Measurements from ENCODE around the gene TIMD4. TPM values are rescaled to one million over a fixed set of nuclear protein-coding genes. Genes with fewer than 3 reads are reported as not detected.

The TIMD4 gene
- total and polyA plus RNA-seq, 2 donors (not counting 1 experiment from before 2014, with no cell fraction given): 0.07 TPM; not detected in 1

GRCh38 chr5:157004893-157005551 is 42.0 kb upstream of the TIMD4 start:
- DNase-seq (no peak), ATAC-seq (ENCODE audit: low read depth) (no peak)
- Mint-ChIP-seq H3K27me3 (peaks cover 16% of the 10 kb centered on the region), H3K4me1 (no peaks in the 10 kb centered on the region), H3K9me3 (ENCODE audit: insufficient read depth) (peaks cover 3% of the 10 kb centered on the region), H3K27ac (no peak overlapping the region), H3K4me3 (no peak overlapping the region)
- TF ChIP-seq, protein P1, sequence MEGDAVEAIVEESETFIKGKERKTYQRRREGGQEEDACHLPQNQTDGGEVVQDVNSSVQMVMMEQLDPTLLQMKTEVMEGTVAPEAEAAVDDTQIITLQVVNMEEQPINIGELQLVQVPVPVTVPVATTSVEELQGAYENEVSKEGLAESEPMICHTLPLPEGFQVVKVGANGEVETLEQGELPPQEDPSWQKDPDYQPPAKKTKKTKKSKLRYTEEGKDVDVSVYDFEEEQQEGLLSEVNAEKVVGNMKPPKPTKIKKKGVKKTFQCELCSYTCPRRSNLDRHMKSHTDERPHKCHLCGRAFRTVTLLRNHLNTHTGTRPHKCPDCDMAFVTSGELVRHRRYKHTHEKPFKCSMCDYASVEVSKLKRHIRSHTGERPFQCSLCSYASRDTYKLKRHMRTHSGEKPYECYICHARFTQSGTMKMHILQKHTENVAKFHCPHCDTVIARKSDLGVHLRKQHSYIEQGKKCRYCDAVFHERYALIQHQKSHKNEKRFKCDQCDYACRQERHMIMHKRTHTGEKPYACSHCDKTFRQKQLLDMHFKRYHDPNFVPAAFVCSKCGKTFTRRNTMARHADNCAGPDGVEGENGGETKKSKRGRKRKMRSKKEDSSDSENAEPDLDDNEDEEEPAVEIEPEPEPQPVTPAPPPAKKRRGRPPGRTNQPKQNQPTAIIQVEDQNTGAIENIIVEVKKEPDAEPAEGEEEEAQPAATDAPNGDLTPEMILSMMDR (IDR thresholded peaks at IDR 0.05): no peak
- TF ChIP-seq EZH2 (IDR thresholded peaks at IDR 0.05; ENCODE audit: borderline replicate concordance, insufficient read depth, low read depth, low read length, poor library complexity, severe bottlenecking): no peak
- no peak overlapping the region for H2AFZ ChIP-seq (ENCODE audit: insufficient read depth, low read depth, low read length, poor library complexity, severe bottlenecking)
- no peak overlapping the region for H3K9ac ChIP-seq (ENCODE audit: low read length)
- H3K27ac ChIP-seq (ENCODE audit: low read length in 2 of 2): no peak overlapping the region
- peaks cover 0 to 6% (median 0%) of the 10 kb centered on the region in 4 experiments for H3K27me3 ChIP-seq (replicated peaks in 1 of 4; ENCODE audit: control extremely low read depth in 1 of 4, control insufficient read depth in 3 of 4, insufficient read depth in 4 of 4, low read length in 3 of 4)
- H4K20me1 ChIP-seq (ENCODE audit: control insufficient read depth, insufficient read depth, low read length, poor library complexity, severe bottlenecking): no peaks in the 10 kb centered on the region
- no peaks in the 10 kb centered on the region for H3K79me2 ChIP-seq (ENCODE audit: control insufficient read depth, insufficient read depth, low read length)
- H3K4me2 ChIP-seq (replicated peaks; ENCODE audit: low read depth, low read length, poor library complexity, severe bottlenecking): no peak overlapping the region
- CTCF ChIA-PET: interaction anchor here (0.7 kb wide), 1 partner anchor 22 kb away, joined by 3 read pairs; no protein-coding TSS in a partner anchor
- peaks cover 0 to 7% (median 3%) of the 10 kb centered on the region in 3 donors for H3K9me3 ChIP-seq (ENCODE audit: control extremely low read depth in 1 of 3, control insufficient read depth in 2 of 3, insufficient read depth in 1 of 3, low read length in 2 of 3)
- POLR2A ChIA-PET: no interaction called here
- intact Hi-C loops (cut with micrococcal nuclease): no loop called here
- H3K4me3 ChIP-seq (ENCODE audit: control extremely low read depth in 1 of 5, extremely low read depth in 1 of 5, insufficient read depth in 1 of 5, low read depth in 2 of 5, low read length in 4 of 5): no peak overlapping the region
- no peaks in the 10 kb centered on the region for H3K4me1 ChIP-seq (ENCODE audit: control insufficient read depth in 2 of 2, insufficient read depth in 2 of 2, low read length in 2 of 2)
- no peaks in the 10 kb centered on the region for H3K36me3 ChIP-seq (replicated peaks in 1 of 2; ENCODE audit: control extremely low read depth in 1 of 2, control insufficient read depth in 1 of 2, extremely low read depth in 1 of 2, insufficient read depth in 2 of 2, low read length in 1 of 2)

GRCh38 chr5:156991714-156992113 is 28.7 kb upstream of the TIMD4 start:
- H3K27ac Mint-ChIP-seq: no peak overlapping the region
- no peaks in the 10 kb centered on the region for H3K79me2 ChIP-seq (ENCODE audit: control insufficient read depth, insufficient read depth, low read length)
- no peaks in the 10 kb centered on the region for H3K4me1 Mint-ChIP-seq
- ATAC-seq (ENCODE audit: low read depth) (no peak), DNase-seq (no peak)
- H4K20me1 ChIP-seq (ENCODE audit: control insufficient read depth, insufficient read depth, low read length, poor library complexity, severe bottlenecking): no peaks in the 10 kb centered on the region
- TF ChIP-seq, protein P1 (IDR thresholded peaks at IDR 0.05): no peak
- TF ChIP-seq EZH2 (IDR thresholded peaks at IDR 0.05; ENCODE audit: borderline replicate concordance, insufficient read depth, low read depth, low read length, poor library complexity, severe bottlenecking): no peak
- no peak overlapping the region for H3K4me2 ChIP-seq (replicated peaks; ENCODE audit: low read depth, low read length, poor library complexity, severe bottlenecking)
- no peaks in the 10 kb centered on the region for H3K9me3 Mint-ChIP-seq (ENCODE audit: insufficient read depth)
- 79% methylated on average over 4 of the region's 4 CpGs for WGBS (ENCODE audit: insufficient coverage)
- no peak overlapping the region for H3K9ac ChIP-seq (ENCODE audit: low read length)
- no peak overlapping the region for H2AFZ ChIP-seq (ENCODE audit: insufficient read depth, low read depth, low read length, poor library complexity, severe bottlenecking)
- H3K27ac ChIP-seq (ENCODE audit: low read length in 2 of 2): no peak overlapping the region
- H3K36me3 ChIP-seq (replicated peaks in 1 of 2; ENCODE audit: control extremely low read depth in 1 of 2, control insufficient read depth in 1 of 2, extremely low read depth in 1 of 2, insufficient read depth in 2 of 2, low read length in 1 of 2): no peaks in the 10 kb centered on the region
- H3K27me3 ChIP-seq (replicated peaks in 1 of 4; ENCODE audit: control extremely low read depth in 1 of 4, control insufficient read depth in 3 of 4, insufficient read depth in 4 of 4, low read length in 3 of 4): no peaks in the 10 kb centered on the region
- no peak overlapping the region for H3K4me3 Mint-ChIP-seq
- no peak overlapping the region for H3K4me3 ChIP-seq (ENCODE audit: control extremely low read depth in 1 of 5, extremely low read depth in 1 of 5, insufficient read depth in 1 of 5, low read depth in 2 of 5, low read length in 4 of 5)
- peaks cover 13% of the 10 kb centered on the region for H3K27me3 Mint-ChIP-seq
- peaks cover 0 to 3% (median 0%) of the 10 kb centered on the region in 3 donors for H3K9me3 ChIP-seq (ENCODE audit: control extremely low read depth in 1 of 3, control insufficient read depth in 2 of 3, insufficient read depth in 1 of 3, low read length in 2 of 3)
- CTCF ChIA-PET: no interaction called here
- no peaks in the 10 kb centered on the region for H3K4me1 ChIP-seq (ENCODE audit: control insufficient read depth in 2 of 2, insufficient read depth in 2 of 2, low read length in 2 of 2)
- intact Hi-C loops (cut with micrococcal nuclease): no loop called here
- POLR2A ChIA-PET: no interaction called here
